NCI-H446 treated with DMSO at 0.1 percent for 48 hours (cell line): ENCODE data around the gene PDE4C.
A peak's percentile ranks its signal among the peaks of the same experiment; 100 is the strongest.

Experiments used
- DNase-seq: peaks from one replicate; lab custom pipeline; 2025; lab: John Stamatoyannopoulos, UW

PDE4C gene

DNA sequence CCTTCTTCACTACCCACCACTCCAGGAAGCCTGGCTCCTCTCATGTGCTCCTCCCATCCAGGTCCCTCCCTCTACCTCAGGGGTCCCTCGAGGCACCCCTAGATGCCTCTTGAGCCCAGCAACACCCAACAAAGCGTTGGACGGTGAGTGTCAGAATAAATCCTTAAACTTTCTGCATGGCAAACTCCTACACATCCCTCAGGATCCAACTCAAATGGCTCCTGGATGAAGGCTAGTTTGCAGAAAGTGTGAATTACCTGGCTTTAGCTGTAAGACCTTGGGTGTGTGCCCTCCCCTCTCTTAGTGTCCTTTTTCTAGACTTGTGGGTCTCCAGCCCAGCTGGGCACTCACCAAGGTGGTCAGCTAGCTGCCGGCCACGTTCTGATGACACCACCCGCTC, 27.9 kb downstream of the PDE4C start:
- no peak for DNase-seq

DNA sequence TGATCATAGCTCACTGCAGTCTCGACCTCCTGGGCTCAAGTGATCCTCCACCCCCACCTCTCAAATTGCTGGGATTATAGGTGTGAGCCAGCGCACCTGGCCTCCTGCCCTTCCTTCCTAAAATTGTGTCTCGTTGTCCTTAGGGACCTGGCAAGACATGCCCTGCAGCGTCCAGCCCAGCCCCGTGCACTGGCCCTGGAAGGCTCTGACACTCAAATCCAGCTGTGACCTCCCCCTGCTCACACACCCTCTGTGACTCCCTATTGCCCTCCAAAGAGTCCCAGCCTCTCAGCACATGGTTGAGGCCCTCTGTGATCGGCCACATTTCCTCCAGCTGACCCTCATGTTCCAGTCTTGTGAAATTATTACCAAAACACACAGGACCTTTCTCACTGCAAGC, 28.3 kb downstream of the PDE4C start:
- no peak for DNase-seq

GRCh38 chr19:18197306-18197705, 28.9 kb downstream of the PDE4C start:
- DNase-seq = no peak

- DNase-seq = no peak
These were observed 29.8 kb downstream of the PDE4C start for GRCh38 chr19:18196511-18196845.

DNA sequence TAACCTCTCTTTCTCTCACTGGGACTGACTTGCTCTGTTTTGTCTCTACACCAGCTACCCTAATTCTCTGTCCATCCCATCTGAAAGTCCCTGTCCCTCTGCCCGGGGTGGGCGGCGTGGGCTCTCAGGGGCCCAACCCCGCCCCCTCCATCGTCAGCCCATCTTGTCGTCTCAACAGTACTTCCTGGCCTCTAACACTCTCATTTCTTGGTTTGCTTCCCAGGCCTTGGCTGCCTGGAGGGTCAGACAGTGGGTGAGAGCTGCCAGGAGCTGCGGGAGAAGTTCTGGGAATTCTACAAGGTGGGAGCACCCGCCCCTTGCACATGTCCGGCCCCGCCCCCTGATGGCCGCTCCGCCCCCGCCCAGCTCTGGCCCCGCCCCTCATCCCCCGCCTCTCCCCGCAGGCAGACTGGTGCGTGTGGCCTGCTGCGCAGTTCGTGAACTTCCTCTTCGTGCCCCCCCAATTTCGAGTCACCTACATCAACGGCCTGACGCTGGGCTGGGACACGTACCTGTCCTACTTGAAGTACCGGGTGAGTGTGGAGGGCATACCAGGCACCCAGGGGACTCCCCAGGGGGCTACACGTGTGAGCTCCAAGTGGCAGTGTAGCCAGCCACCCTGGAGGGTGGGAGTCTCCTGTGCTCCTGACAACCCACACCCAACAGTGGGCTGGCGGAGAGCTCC, 31.5 kb downstream of the PDE4C start:
- DNase-seq = no peak

GRCh38 chr19:18194181-18194530, 32.1 kb downstream of the PDE4C start:
- DNase-seq = no peak

GRCh38 chr19:18193388-18194180, 32.7 kb downstream of the PDE4C start:
- DNase-seq = no peak

DNA sequence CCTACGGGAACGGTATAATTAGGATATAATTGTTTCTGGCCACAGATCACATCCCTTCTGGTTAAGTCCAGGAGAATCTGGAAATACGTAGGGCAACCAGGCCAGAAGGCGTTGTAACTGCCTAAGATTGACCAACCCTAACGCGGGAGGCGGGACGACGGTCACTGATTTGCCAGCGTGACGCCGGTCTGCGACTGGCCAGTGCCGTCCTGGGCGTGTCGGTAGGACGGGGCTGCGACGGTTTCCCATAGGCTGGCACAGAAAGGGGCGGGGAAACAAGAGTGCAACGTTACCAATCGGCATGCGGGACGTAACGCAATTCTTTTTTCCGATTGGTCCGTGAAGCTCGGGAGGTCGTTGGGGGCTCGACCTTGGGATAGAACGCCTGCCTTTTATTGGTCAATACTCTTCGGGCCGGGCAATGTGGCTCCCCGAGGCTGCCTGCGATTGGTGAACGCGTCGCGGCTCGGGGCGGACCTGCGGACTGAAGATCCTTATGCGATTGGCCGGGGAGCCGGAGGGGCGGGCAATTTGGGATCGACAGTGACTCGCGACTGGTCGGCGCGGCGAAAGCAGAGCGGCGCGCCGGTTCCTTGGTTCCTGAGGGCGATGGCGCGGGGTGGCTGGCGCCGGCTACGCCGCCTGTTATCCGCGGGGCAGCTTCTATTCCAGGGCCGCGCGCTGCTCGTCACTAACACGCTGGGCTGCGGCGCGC, 33.4 kb downstream of the PDE4C start, which contains the start of gene MPV17L2:
Gene MPV17L2, plus strand, starts transcription at position 546 of the 715 bp plus-strand sequence. Its CDS starts 64 bp downstream, at position 610.
- DNase-seq = peak; percentile 100

DNA sequence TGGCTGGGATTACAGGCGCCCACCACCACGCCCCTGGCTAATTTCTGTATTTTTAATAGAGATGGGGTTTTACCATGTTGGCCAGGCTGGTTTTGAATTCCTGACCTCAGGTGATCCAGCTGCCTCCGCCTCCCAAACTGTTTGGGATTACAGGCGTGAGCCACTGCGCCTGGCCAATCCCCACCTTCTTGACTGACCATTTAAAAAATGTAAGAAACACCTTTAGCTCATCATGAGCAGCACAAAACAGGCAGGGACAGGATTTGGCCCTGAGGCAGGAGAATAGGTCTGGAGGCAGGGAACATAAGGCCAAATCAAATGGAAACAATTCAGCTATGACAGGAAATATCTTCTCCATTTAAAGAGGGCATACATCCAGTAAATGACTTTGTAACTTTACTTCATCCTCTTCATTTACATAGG, 34.6 kb downstream of the PDE4C start:
- DNase-seq = no peak

- no peak for DNase-seq
These were observed 36.0 kb downstream of the PDE4C start for GRCh38 chr19:18190278-18190677.

- no peak for DNase-seq
These were observed 40.7 kb downstream of the PDE4C start for GRCh38 chr19:18185538-18185937.

- DNase-seq = no peak
These were observed 42.7 kb downstream of the PDE4C start for GRCh38 chr19:18183529-18183928.

GRCh38 chr19:18179957-18180356, 46.3 kb downstream of the PDE4C start:
- no peak for DNase-seq

GRCh38 chr19:18176367-18177310, 49.6 kb downstream of the PDE4C start:
- DNase-seq = no peak

GRCh38 chr19:18174983-18175382, 51.3 kb downstream of the PDE4C start:
- no peak for DNase-seq
